Endothelial cell of umbilical vein (primary cell): ENCODE measurements around the gene CREB3. TPM values are rescaled to one million over a fixed set of nuclear protein-coding genes. Genes with fewer than 3 reads are reported as not detected.

ENCODE experiments used
- BruUV-seq: library from RNA; stranded (reverse); fragments of 400-500 nt; replicated peaks from 2 replicates; lab custom pipeline; 2021; lab: Mats Ljungman, UMichigan
- CTCF ChIA-PET: fragments of 300-600, 350-600 bp; sonication (Branson Sonifier 250); formaldehyde crosslinking; loops from one replicate; lab custom pipeline; 2021; ENCODE audit warnings: antibody characterized with exemption, inconsistent platforms; lab: Charles Lee
- POLR2A ChIA-PET: fragments of 300-600, 350-600 bp; sonication (Branson Sonifier 250); formaldehyde crosslinking; loops from one replicate; lab custom pipeline; 2021; ENCODE audit warnings: antibody characterized with exemption, inconsistent platforms; lab: Charles Lee
- DNase-seq: peaks from one replicate; pipeline ENCODE4 v3.0.0-alpha.2; 2011; ENCODE audit warnings: low read depth, low spot score
- FAIRE-seq: peaks from 2 replicates; lab custom pipeline; 2011; peaks lifted over from hg19 to GRCh38; lab: Jason Lieb, UNC
- H2AFZ ChIP-seq: 2 replicates; pipeline ENCODE4 v1.6.0; 2012; ENCODE audit warnings: low read depth, low read length, control low read depth, inconsistent platforms
- H3K27ac ChIP-seq: 2 replicates; pipeline ENCODE4 v1.5.1; 2011; ENCODE audit warnings: low read depth, mild to moderate bottlenecking, control low read depth, low read length, moderate library complexity; ENCODE audit not compliant: insufficient read depth
- H3K27me3 ChIP-seq, 2 experiments: 2 replicates each; pipeline versions ENCODE4 v1.6.0 to v1.6.1; 2011; ENCODE audit warnings: low read length in 2 of 2, mixed read lengths in 1 of 2; ENCODE audit not compliant: control insufficient read depth in 2 of 2, insufficient read depth in 2 of 2
- H3K36me3 ChIP-seq, 2 experiments: 2 replicates in 1 of 2; 3 replicates in 1 of 2; pipeline ENCODE4 v1.5.1; 2011; ENCODE audit warnings: low read length in 2 of 2, mild to moderate bottlenecking in 1 of 2, moderate library complexity in 1 of 2; ENCODE audit not compliant: control insufficient read depth in 2 of 2, insufficient read depth in 2 of 2; ENCODE audit errors: extremely low read depth in 1 of 2
- H3K4me1 ChIP-seq: 3 replicates; pipeline ENCODE4 v1.5.1; 2011; ENCODE audit warnings: mild to moderate bottlenecking, low read length; ENCODE audit not compliant: control insufficient read depth, insufficient read depth; ENCODE audit errors: extremely low read depth
- H3K4me2 ChIP-seq: 2 replicates; pipeline ENCODE4 v1.6.1; 2011; ENCODE audit warnings: low read length, control low read depth, mixed read lengths; ENCODE audit not compliant: insufficient read depth
- H3K4me3 ChIP-seq, 3 experiments: fragments of 200-600 bp in 1 of 3; sonication (generic), shearing (Covaris generic) in 1 of 3; replicated peaks in 1 of 3; 2 replicates each; pipeline ENCODE4 v1.5.1; 2011 to 2016; ENCODE audit warnings: control low read depth in 3 of 3, low read length in 3 of 3, mild to moderate bottlenecking in 2 of 3, inconsistent platforms in 1 of 3, low read depth in 1 of 3, moderate library complexity in 1 of 3; ENCODE audit not compliant: insufficient read depth in 1 of 3
- H3K79me2 ChIP-seq: 2 replicates; pipeline ENCODE4 v1.6.0; 2012; ENCODE audit warnings: low read length, inconsistent platforms; ENCODE audit not compliant: control insufficient read depth, insufficient read depth
- H3K9ac ChIP-seq: replicated peaks from 2 replicates; pipeline ENCODE3; 2011; ENCODE audit warnings: low read length, control low read depth; ENCODE audit not compliant: insufficient read depth; ENCODE audit errors: extremely low read depth
- H3K9me1 ChIP-seq: replicated peaks from 3 replicates; pipeline ENCODE4 v1.6.0; 2011; ENCODE audit warnings: mild to moderate bottlenecking, low read length; ENCODE audit not compliant: control insufficient read depth, insufficient read depth; ENCODE audit errors: extremely low read depth
- H3K9me3 ChIP-seq: replicated peaks from 2 replicates; pipeline ENCODE4 v1.5.1; 2012; ENCODE audit warnings: low read length, inconsistent platforms; ENCODE audit not compliant: control insufficient read depth, insufficient read depth
- H4K20me1 ChIP-seq: replicated peaks from 2 replicates; pipeline ENCODE3; 2011; ENCODE audit warnings: mild to moderate bottlenecking, low read length; ENCODE audit not compliant: control insufficient read depth, insufficient read depth; ENCODE audit errors: extremely low read depth
- EZH2 ChIP-seq: IDR thresholded peaks from 2 replicates; pipeline ENCODE4 v1.6.1; 2012; ENCODE audit warnings: borderline replicate concordance, low read depth, mild to moderate bottlenecking, moderate library complexity, low read length, inconsistent platforms; ENCODE audit not compliant: severe bottlenecking
- FOS ChIP-seq: IDR thresholded peaks from 2 replicates; pipeline ENCODE4 v1.6.1; 2011; ENCODE audit warnings: mild to moderate bottlenecking, low read length, moderate library complexity, borderline replicate concordance; ENCODE audit not compliant: insufficient read depth
- GATA2 ChIP-seq: IDR thresholded peaks from 2 replicates; pipeline ENCODE4 v1.7.0; 2011; ENCODE audit warnings: low read depth, mild to moderate bottlenecking, moderate library complexity, mixed read lengths, low read length; ENCODE audit not compliant: insufficient read length, insufficient read depth
- JUN ChIP-seq: IDR thresholded peaks from 2 replicates; pipeline ENCODE4 v1.6.1; 2011; ENCODE audit warnings: borderline replicate concordance, low read depth; ENCODE audit not compliant: insufficient read length, insufficient read depth
- MYC ChIP-seq: IDR thresholded peaks from one replicate; pipeline ENCODE4 v1.6.1; 2011; ENCODE audit warnings: mild to moderate bottlenecking, low read depth, low read length
- POLR2A ChIP-seq: IDR thresholded peaks from 2 replicates; pipeline ENCODE4 v1.6.1; 2012; ENCODE audit warnings: low read depth, mild to moderate bottlenecking, control low read depth, low read length
- POLR2AphosphoS5 ChIP-seq: IDR thresholded peaks from 2 replicates; pipeline ENCODE4 v1.6.1; 2012; ENCODE audit warnings: low read depth, mild to moderate bottlenecking, control low read depth, low read length, moderate library complexity; ENCODE audit not compliant: insufficient read depth
- dilution Hi-C: fragments of 300-500 bp; cut with MboI; formaldehyde crosslinking; loops from one replicate; pipeline ENCODE4 v1.15.0; 2019; ENCODE audit warnings: low sequenced_read_pairs; ENCODE audit not compliant: extremely low pct_ligation_motif_present
- intact Hi-C: fragments of 100-400 bp; cut with micrococcal nuclease; formaldehyde crosslinking; loops from one replicate; pipeline ENCODE4 v1.10.0; 2022
- polyA plus RNA-seq, 4 experiments: library from polyadenylated mRNA; depleted of rRNA in 3 of 4; stranded (reverse) in 3 of 4; unstranded in 1 of 4; fragments of >200 nt; gene quantifications; 2 replicates each; pipeline versions ENCODE4 v1.2.1 to v1.2.3, GENCODE V29; 2011 to 2012; ENCODE audit warnings: missing spikeins in 1 of 4
- total RNA-seq: library from RNA; stranded (reverse); gene quantifications from 2 replicates; pipeline ENCODE4 v1.2.3, GENCODE V29; 2021
- TF ChIP-seq, protein P1 (sequence below): IDR thresholded peaks from 2 replicates; pipeline ENCODE4 v1.6.1; 2011; ENCODE audit not compliant: insufficient read depth, insufficient read length
- TF ChIP-seq, protein P2 (sequence below), 2 donors: IDR thresholded peaks; 1 replicate in 1 of 2; 2 replicates in 1 of 2; pipeline ENCODE4 v1.5.1; 2011; ENCODE audit warnings: low read length in 2 of 2, mild to moderate bottlenecking in 2 of 2, moderate library complexity in 2 of 2, control low read depth in 1 of 2, inconsistent platforms in 1 of 2, low read depth in 1 of 2; ENCODE audit not compliant: insufficient read depth in 1 of 2; ENCODE audit errors: extremely low read depth in 1 of 2

Gene CREB3
- total and polyA plus RNA-seq, 2 donors (not counting 3 experiments of a cell fraction or from before 2014, with no cell fraction given): 39.8 to 52.1 TPM

DNA sequence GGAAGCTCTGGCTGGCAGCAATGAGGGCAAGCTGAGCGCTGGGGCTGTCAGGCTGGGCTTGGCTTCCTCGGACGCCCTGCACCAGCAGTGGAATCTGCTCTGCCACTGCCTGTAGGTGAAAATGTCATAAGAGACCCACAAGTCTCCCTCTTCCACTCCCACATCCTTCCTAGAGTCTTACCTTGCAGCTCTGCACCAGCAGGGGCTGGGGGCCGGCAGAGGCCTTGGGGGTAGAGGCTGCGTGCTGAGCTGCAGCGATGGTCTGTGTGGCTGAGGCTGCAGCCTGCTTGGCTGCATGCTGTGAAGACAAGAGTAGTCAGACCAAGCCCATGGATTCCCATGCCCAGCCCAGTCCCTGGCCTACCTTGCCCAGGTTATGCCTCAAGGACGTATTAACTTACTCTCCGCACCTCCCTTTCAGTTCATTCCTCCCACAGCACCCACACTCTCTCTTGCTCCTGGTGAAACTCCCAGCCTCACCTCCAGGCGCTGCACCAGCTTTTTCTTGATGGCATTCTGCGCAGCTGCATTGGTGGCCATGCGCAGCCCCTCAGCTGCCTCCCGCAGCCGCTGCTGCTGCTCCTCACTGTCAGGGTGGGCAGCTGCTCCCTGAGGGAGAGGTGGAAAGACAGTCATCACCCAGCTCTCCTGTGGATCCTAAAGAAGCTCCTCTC is 17.8 kb upstream of the CREB3 start:
- dilution Hi-C loops: no loop called here
- ChIA-PET CTCF (interaction anchor here (1.1 to 8.9 kb wide), 2 partner anchors 12 to 17 kb away, joined by 3 to 53 read pairs; no protein-coding TSS in a partner anchor), POLR2A (interaction anchor here (1.2 kb wide), 1 partner anchor 13 kb away, joined by 4 read pairs; no protein-coding TSS in a partner anchor)
- no peaks in the 10 kb centered on the region for H3K9me1 ChIP-seq
- no peak overlapping the region for H2AFZ ChIP-seq
- H3K9me3 ChIP-seq: no peaks in the 10 kb centered on the region
- peaks cover 63 to 81% of the 10 kb centered on the region in 2 experiments for H3K36me3 ChIP-seq
- no peaks in the 10 kb centered on the region for H3K27me3 ChIP-seq
- no peak for TF ChIP-seq EZH2
- TF ChIP-seq POLR2AphosphoS5: peak; percentile 23
- no TSS peak for BruUV-seq
- no peak overlapping the region for H3K9ac ChIP-seq
- H3K4me3 ChIP-seq: no peak overlapping the region
- no peak for DNase-seq
- H3K4me2 ChIP-seq: no peak overlapping the region
- no peak for FAIRE-seq
- intact Hi-C loops: no loop called here
- no peak overlapping the region for H3K27ac ChIP-seq
- H3K79me2 ChIP-seq: no peaks in the 10 kb centered on the region
- no peaks in the 10 kb centered on the region for H4K20me1 ChIP-seq
- H3K4me1 ChIP-seq: no peaks in the 10 kb centered on the region

DNA sequence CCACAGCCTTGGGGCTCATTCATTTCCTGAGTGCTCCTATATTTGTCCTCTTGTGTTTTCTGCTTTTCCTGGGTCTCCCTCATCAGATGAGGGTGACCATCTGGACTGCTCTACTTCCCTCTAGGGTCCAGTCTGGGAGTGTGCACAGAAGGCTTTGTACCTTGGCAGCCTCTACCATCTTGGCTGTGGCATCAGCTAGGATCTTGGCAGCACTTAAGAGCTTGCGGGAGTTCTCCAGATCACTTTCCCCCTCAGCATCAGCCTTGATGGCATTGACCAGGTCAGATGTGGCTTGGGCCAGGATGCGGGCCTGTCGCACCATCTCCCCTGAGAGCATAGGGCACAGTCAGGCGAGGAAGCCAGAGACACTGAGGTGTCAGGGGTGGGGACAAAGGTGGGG is 16.2 kb upstream of the CREB3 start:
- H3K27me3 ChIP-seq: no peaks in the 10 kb centered on the region
- intact Hi-C loops: no loop called here
- POLR2A ChIA-PET: no interaction called here
- FAIRE-seq (no peak), DNase-seq (no peak)
- CTCF ChIA-PET: interaction anchor here (8.9 kb wide), 1 partner anchor 19 kb away, joined by 53 read pairs; no protein-coding TSS in a partner anchor
- TF ChIP-seq POLR2AphosphoS5: no peak
- TF ChIP-seq, protein P1, sequence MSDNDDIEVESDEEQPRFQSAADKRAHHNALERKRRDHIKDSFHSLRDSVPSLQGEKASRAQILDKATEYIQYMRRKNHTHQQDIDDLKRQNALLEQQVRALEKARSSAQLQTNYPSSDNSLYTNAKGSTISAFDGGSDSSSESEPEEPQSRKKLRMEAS: no peak
- no peak for TF ChIP-seq POLR2A
- no peak for TF ChIP-seq GATA2
- no peak for TF ChIP-seq EZH2
- TF ChIP-seq FOS: no peak
- no peak for TF ChIP-seq JUN
- TF ChIP-seq MYC: no peak
- TF ChIP-seq, protein P2, sequence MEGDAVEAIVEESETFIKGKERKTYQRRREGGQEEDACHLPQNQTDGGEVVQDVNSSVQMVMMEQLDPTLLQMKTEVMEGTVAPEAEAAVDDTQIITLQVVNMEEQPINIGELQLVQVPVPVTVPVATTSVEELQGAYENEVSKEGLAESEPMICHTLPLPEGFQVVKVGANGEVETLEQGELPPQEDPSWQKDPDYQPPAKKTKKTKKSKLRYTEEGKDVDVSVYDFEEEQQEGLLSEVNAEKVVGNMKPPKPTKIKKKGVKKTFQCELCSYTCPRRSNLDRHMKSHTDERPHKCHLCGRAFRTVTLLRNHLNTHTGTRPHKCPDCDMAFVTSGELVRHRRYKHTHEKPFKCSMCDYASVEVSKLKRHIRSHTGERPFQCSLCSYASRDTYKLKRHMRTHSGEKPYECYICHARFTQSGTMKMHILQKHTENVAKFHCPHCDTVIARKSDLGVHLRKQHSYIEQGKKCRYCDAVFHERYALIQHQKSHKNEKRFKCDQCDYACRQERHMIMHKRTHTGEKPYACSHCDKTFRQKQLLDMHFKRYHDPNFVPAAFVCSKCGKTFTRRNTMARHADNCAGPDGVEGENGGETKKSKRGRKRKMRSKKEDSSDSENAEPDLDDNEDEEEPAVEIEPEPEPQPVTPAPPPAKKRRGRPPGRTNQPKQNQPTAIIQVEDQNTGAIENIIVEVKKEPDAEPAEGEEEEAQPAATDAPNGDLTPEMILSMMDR (IDR thresholded peaks at IDR 0.05; ENCODE audit: extremely low read depth in 1 of 2, insufficient read depth in 1 of 2, low read depth in 1 of 2, low read length in 2 of 2): no peak
- no peaks in the 10 kb centered on the region for H3K4me1 ChIP-seq
- no peaks in the 10 kb centered on the region for H4K20me1 ChIP-seq
- no peak overlapping the region for H3K4me2 ChIP-seq
- H3K27ac ChIP-seq: no peak overlapping the region
- H3K9me3 ChIP-seq: no peaks in the 10 kb centered on the region
- dilution Hi-C loops: no loop called here
- H2AFZ ChIP-seq: no peak overlapping the region
- no peak overlapping the region for H3K9ac ChIP-seq
- H3K36me3 ChIP-seq: peaks cover 64 to 84% of the 10 kb centered on the region in 2 experiments
- no peaks in the 10 kb centered on the region for H3K9me1 ChIP-seq
- BruUV-seq: no TSS peak
- H3K4me3 ChIP-seq: no peak overlapping the region
- H3K79me2 ChIP-seq: no peaks in the 10 kb centered on the region
